Measurements from ENCODE around the gene ELP5.

The ELP5 gene

GRCh38 chr17:7252176-7253043 lies at the start of gene ELP5 (continued):
- TF ChIP-seq ZBTB44 (tag by site-specific recombination; IDR thresholded peaks at IDR 0.05) (0 out of 2 replicates have a peak, but pooled peaks have one; percentile 16), ZNF529 (tag by site-specific recombination; IDR thresholded peaks at IDR 0.05; ENCODE audit: insufficient replicate concordance) (no peak), ZNF211 (tag by site-specific recombination; IDR thresholded peaks at IDR 0.05; ENCODE audit: low read depth) (no peak), YY1 (tag by site-specific recombination; IDR thresholded peaks at IDR 0.05) (peak; percentile 58; the same call in 1 of the 2 replicates), ZNF155 (tag by site-specific recombination; IDR thresholded peaks at IDR 0.05) (no peak), GLI4 (tag by site-specific recombination; IDR thresholded peaks at IDR 0.05) (peak; percentile 81; the same call in 1 of the 2 replicates), ZSCAN18 (tag by site-specific recombination; IDR thresholded peaks at IDR 0.05) (peak; percentile 45; the same call in 1 of the 2 replicates), PRDM1 (tag by site-specific recombination; IDR thresholded peaks at IDR 0.05) (no peak), HOXC10 (CRISPR knock-in tag; IDR thresholded peaks at IDR 0.05) (no peak), BCL11B (tag by site-specific recombination; IDR thresholded peaks at IDR 0.05; ENCODE audit: low read depth) (peak; percentile 83; the same call in 1 of the 2 replicates), ZNF223 (tag by site-specific recombination; IDR thresholded peaks at IDR 0.05) (no peak), ZNF561 (tag by site-specific recombination; IDR thresholded peaks at IDR 0.05; ENCODE audit: borderline replicate concordance) (peak; percentile 95), ZNF555 (tag by site-specific recombination; conservative IDR thresholded peaks at IDR 0.05) (no peak), ZBTB26 (tag by site-specific recombination; optimal IDR thresholded peaks at IDR 0.05) (peak; percentile 57), IKZF3 (tag by site-specific recombination; IDR thresholded peaks at IDR 0.05) (peak; percentile 28; the same call in 1 of the 2 replicates), ZNF324 (tag by site-specific recombination; IDR thresholded peaks at IDR 0.05) (peak; percentile 70), ZNF626 (tag by site-specific recombination; IDR thresholded peaks at IDR 0.05) (no peak), ZBTB20 (tag by site-specific recombination; IDR thresholded peaks at IDR 0.05) (peak; percentile 79; the same call in 1 of the 2 replicates), ZSCAN30 (tag by site-specific recombination; IDR thresholded peaks at IDR 0.05) (peak; percentile 74), ZFP41 (tag by site-specific recombination; IDR thresholded peaks at IDR 0.05; ENCODE audit: borderline replicate concordance) (no peak), WT1 (tag by site-specific recombination; IDR thresholded peaks at IDR 0.05) (peak; percentile 33), ZNF629 (tag by site-specific recombination; IDR thresholded peaks at IDR 0.05) (peak; percentile 98)
- TF ChIP-seq, protein P1, sequence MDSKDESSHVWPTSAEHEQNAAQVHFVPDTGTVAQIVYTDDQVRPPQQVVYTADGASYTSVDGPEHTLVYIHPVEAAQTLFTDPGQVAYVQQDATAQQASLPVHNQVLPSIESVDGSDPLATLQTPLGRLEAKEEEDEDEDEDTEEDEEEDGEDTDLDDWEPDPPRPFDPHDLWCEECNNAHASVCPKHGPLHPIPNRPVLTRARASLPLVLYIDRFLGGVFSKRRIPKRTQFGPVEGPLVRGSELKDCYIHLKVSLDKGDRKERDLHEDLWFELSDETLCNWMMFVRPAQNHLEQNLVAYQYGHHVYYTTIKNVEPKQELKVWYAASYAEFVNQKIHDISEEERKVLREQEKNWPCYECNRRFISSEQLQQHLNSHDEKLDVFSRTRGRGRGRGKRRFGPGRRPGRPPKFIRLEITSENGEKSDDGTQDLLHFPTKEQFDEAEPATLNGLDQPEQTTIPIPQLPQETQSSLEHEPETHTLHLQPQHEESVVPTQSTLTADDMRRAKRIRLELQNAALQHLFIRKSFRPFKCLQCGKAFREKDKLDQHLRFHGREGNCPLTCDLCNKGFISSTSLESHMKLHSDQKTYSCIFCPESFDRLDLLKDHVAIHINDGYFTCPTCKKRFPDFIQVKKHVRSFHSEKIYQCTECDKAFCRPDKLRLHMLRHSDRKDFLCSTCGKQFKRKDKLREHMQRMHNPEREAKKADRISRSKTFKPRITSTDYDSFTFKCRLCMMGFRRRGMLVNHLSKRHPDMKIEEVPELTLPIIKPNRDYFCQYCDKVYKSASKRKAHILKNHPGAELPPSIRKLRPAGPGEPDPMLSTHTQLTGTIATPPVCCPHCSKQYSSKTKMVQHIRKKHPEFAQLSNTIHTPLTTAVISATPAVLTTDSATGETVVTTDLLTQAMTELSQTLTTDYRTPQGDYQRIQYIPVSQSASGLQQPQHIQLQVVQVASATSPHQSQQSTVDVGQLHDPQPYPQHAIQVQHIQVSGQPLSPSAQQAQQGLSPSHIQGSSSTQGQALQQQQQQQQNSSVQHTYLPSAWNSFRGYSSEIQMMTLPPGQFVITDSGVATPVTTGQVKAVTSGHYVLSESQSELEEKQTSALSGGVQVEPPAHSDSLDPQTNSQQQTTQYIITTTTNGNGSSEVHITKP (tag by site-specific recombination; IDR thresholded peaks at IDR 0.05), result peak; percentile 89
- TF ChIP-seq, protein P2, sequence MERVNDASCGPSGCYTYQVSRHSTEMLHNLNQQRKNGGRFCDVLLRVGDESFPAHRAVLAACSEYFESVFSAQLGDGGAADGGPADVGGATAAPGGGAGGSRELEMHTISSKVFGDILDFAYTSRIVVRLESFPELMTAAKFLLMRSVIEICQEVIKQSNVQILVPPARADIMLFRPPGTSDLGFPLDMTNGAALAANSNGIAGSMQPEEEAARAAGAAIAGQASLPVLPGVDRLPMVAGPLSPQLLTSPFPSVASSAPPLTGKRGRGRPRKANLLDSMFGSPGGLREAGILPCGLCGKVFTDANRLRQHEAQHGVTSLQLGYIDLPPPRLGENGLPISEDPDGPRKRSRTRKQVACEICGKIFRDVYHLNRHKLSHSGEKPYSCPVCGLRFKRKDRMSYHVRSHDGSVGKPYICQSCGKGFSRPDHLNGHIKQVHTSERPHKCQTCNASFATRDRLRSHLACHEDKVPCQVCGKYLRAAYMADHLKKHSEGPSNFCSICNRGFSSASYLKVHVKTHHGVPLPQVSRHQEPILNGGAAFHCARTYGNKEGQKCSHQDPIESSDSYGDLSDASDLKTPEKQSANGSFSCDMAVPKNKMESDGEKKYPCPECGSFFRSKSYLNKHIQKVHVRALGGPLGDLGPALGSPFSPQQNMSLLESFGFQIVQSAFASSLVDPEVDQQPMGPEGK (tag by site-specific recombination; IDR thresholded peaks at IDR 0.05), result peak; percentile 100
- TF ChIP-seq, protein P3, sequence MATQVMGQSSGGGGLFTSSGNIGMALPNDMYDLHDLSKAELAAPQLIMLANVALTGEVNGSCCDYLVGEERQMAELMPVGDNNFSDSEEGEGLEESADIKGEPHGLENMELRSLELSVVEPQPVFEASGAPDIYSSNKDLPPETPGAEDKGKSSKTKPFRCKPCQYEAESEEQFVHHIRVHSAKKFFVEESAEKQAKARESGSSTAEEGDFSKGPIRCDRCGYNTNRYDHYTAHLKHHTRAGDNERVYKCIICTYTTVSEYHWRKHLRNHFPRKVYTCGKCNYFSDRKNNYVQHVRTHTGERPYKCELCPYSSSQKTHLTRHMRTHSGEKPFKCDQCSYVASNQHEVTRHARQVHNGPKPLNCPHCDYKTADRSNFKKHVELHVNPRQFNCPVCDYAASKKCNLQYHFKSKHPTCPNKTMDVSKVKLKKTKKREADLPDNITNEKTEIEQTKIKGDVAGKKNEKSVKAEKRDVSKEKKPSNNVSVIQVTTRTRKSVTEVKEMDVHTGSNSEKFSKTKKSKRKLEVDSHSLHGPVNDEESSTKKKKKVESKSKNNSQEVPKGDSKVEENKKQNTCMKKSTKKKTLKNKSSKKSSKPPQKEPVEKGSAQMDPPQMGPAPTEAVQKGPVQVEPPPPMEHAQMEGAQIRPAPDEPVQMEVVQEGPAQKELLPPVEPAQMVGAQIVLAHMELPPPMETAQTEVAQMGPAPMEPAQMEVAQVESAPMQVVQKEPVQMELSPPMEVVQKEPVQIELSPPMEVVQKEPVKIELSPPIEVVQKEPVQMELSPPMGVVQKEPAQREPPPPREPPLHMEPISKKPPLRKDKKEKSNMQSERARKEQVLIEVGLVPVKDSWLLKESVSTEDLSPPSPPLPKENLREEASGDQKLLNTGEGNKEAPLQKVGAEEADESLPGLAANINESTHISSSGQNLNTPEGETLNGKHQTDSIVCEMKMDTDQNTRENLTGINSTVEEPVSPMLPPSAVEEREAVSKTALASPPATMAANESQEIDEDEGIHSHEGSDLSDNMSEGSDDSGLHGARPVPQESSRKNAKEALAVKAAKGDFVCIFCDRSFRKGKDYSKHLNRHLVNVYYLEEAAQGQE (tag by site-specific recombination; IDR thresholded peaks at IDR 0.05), result 0 out of 2 replicates have a peak, but pooled peaks have one; percentile 26
